ENCODE data around the gene TKTL1.

Gene TKTL1

DNA sequence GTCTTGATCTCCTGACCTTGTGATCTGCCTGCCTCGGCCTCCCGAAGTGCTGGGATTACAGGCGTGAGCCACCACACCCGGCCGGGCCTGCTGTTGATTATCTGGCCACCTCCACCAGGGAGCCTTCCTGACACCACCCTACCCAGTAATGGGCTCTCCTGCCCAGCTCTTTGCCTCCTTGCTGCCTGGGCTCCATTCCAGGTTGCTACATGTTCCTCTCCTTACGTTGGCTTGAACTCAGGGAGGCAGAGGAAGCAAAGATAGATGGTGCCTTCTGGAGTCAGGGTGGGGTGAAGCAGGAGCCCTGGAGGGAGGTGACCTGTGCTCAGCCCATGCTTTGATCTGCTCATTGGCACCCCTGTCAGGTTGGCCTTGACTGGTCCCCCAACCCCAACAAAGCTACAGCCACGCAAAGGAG lies 52.5 kb downstream of the TKTL1 start:
- DNase-seq, result peak; percentile 2

DNA sequence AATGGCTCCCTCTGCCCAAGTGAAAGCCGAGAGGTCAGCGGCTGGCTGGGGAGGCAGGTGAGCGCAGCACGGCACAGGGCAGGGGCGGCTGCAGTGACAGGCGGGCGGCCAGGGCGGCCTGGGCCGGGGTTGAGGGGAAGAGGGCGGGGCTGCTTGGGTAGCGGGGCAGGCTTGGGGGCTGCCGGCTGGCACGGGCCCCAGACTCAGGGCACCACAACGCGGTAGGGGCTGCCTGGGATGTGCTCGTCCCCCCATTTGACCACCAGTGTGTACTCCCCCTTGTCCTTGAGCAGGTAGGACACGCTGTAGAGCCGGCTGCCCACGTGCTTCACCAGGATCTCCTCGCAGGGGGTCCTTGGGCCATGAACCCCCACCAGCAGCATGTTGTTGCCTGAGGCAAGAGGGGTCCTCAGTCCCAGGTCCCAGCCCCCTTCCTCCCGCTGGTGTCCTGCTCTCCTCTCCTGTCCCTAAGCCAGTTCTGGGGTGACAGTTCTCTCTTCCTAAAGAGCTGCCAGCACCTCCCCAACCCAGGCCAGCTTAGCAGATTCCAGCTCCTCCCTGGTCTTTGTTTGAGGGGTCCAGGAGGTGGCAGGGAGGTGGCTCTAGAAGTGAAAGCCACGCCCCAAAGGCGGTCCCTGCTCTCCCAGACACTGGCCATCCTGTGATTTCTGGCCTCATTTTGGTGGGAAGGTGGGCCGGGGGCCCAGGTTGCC lies 53.2 kb downstream of the TKTL1 start:
- DNase-seq, result peak; percentile 1

DNA sequence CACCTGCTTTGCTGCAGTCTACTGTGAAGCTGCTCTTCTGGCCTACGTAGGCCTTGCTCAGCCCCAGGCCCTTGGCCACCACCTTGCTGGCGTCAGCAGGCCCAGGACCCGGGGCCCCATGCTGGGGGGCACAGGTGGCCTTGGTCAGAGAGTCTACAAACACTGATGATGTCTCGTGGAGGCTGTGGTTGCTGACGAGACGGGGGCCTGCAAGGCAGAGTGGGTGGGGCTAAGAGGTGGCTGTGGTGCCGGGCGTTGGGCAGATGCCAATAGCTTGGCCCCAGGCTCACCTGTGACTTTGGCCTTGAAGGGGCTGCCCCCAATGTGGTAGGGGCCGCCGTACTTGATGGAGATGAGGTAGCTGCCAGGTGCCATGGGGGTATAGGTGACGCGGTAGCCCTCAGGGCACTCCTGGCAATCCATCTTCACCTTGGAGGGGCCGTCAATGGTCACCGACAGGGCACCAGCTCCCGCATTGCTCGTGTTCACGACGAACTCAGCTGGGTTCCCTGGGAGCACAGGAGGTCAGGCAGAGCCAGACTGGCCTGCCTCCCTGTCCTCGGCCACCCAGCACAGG lies 53.9 kb downstream of the TKTL1 start:
- DNase-seq, result no peak

DNA sequence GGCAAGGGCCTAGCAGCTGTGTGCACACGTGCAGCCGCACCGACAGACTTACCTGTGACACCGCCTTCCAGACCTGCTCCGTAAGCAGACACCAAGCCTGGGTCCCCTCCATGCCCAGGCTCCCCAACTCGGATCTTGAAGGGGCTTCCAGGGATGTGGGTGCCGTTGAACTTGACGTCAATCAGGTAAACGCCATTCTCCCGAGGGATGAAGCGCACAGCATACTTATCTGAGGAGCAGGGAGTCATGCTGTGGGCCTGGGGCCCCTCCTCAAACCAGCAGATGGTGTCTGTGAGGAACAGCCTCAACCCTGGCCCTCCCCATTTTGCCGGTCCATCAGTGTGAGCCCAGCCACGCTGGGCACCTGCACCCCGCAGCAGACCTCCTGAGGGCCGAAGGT lies 54.4 kb downstream of the TKTL1 start:
- no peak for DNase-seq

DNA sequence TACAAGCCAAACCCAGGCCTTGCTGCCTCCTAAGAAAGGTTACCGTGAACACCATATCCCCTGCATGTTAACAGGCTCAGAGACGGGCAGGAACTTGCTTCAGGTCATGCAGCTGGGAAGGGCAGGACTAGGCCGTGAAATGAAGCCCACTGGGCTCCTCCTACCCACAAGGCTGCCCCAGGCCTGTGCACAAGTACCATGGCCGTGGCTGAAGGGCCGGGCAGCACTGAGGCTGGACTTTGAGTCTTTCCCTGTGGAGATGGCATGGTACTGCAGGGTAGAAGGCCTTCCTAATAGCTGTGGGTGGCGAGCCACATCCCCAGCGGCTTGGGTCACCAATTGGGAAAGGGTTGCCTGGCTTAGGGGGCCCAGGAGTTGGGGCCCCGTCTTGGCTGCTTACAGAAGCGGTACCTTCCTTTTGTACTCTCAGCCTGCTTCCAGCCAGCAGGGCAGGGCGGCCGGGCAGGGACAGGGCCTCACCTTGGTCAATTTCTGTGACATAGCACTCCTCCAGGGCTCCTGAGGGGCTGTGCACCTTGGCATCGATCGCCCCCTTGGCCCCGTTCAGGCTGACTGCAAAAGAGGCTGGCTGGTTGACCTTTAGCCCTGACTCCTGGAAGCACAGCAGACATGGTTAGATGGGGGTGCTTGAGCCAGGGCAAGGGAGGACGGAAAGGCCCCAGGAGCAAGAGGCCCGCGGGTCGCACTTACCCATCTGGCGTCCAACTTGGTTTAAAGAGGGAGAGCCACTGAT lies 55.0 kb downstream of the TKTL1 start:
- DNase-seq, result no peak

DNA sequence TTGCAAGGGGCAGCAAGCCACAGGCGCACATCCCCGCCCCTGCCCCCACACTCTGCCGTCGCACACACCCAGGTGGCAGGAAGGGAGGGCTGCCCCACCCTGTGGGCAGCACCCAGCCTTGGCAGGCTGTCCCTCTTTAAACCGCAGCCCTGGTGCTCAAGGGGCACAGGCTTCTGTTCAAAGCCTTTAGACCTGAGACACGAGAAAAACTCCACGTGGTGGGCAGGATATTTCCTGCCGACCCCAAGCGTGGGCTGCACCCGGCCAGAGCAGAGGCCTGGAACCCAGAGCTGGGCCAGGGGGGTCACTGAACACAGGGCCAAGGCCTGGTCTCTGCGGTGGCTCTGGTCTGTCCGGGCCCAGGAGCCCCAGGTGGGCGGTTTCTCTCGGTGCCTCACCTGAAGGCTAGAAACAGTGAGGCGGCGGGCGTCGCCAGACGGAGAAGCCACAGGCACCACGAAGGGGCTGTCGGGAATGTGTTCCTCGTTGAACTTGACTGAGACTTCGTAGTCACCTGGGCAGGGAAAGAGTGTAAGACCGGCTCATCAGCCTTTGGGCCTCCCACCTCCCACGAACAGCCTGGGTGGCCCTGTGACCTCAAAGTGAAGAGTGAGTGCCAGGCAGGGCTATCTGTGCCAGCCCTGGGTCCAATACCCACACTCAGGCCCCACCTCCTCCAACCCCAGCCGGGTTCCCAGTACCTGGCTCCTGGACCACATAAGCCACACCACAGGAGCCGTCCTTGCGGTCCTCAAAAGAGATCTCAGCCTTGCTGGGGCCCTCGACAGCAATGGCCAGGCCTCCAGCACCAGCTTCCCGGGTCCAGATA lies 55.8 kb downstream of the TKTL1 start:
- DNase-seq, result no peak

DNA sequence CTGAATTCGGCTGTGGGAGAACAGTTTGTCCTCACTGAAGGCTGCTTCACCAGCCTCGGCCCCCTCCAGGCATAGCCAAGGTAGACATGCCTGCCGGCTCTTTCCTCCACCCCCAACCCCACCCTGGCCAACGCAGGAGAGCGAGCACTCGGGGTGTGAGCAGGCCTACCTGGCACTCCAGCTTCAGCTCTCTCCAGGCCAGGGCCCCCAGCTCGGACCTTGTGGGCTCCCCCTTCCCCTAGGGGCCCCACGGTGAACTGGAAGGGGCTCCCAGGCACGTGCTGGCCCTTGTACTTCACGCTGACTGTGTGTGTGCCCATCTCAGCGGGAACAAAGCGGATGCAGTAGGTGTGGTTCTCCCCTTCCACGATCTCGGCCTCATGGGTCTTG lies 56.4 kb downstream of the TKTL1 start:
- DNase-seq, result no peak

DNA sequence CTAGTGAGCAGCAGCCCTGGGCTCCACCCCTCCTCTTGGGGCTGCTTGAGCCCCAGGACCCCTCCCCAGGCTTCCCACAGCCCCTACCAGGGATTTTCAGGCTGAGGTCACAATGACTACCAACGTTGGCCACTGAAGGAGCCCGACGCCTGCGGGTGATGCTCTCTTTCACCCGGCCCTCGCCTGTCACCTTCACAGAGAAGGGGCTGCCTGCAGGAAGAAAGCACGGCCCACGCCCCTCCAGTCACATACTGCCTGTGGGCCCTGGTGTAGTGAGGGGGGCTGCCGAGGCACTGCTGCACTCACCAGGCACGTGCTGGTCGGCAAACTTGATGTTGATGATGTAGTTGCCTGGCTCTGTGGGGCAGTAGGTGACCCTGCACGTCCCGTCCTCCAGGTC lies 56.9 kb downstream of the TKTL1 start:
- no peak for DNase-seq

DNA sequence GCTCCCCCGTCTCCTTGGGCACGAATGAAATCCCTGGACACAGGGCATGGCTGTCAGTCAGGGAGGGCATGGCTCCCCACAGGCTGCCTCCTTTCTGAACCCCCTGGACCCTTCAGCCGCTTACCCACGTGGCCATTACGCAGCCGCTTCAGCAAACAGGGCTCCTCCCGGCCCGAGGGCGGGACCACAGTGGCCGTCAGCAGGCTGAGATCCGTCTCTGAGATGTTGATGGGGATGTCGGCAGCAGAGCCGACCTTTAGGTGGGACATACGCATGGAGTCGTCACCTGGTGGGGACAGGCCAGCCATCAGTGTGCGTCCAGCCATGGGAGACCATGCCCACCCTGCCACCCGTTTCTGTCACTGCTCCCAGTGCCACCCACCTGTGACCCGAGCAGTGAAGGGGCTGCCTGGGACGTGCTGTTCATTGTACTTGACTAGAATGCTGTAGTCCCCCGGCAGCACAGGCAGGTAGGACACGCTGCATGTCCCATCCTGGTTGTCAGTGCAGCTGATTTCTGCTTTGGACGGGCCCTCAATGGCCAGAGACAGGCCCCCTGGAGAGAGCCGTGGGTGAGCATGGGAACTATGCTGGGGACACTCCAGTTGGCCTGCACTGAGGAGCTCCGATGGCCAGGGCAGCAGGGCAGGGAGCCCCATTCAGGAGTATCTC lies 57.7 kb downstream of the TKTL1 start:
- DNase-seq, result no peak

DNA sequence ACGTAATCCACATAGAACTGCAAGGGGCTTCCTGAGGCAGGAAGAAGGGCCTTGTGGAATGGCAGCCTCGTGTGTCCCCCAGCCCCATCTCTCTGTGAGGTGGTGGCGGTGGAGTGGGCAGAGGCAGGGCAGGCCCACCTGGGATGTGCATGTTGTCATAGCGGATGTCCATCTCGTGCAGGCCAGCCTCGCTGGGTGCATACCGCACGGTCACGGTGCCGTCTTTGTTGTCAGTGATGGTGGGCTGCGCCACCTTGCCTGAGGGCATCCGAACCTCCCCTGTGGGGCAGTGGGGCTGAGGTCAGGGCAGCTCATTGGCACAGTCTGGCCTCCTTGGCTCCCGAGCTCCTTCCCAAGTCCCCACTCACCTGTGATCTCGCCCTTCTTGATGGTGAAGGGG lies 58.4 kb downstream of the TKTL1 start:
- DNase-seq, result no peak

DNA sequence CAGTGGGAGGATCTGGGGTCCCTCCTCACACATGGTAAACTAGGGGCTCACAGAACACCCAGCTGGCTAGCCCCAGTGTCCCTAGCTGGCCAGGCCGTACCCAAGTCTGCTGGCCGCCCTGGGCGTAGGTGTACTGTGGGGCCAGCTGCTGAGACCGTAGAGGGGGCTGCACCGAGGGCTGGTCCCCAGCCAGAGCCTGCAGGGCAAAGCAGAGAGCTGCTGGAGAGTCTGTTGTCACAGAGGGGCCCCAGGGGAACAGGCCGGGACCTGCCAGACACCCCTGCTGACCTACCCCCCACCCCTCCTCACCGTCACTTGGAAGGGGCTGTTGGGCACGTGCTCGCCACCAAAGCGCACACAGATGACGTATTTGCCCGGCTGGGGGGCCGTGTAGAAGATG lies 58.9 kb downstream of the TKTL1 start:
- no peak for DNase-seq

DNA sequence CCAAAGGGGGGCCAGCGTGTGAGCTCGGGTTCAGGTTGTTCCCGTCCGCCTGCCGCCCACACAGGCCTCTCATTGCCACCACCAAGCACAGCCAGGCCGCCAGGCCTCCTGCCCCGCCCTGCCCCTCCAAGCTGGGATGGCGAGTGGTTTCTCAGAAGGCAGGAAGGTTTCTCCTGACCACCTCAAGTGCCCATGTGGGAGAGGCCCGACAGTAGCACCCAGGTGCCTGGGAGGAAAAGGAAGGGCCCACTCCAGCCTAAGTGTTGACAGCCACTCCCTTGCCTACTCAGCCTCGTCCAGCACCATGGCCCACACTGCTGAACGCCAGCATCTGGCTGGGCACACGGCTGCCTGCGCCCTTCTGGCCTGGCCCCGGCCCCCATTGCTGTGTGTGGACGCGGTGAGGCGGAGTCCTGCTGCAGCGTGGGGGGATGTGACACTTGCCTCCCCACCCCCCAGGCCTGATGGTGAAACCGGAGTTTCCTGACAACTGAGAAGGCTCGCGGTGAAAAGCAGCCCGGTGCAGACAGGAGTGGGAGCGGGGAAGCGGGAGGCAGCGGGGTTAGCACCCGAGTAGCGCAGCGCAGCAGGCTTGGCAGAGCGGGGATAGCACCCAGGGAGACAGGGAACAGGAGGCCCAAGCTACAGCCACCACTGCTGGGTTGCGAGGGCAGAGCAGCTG lies 59.6 kb downstream of the TKTL1 start:
- DNase-seq, result no peak

DNA sequence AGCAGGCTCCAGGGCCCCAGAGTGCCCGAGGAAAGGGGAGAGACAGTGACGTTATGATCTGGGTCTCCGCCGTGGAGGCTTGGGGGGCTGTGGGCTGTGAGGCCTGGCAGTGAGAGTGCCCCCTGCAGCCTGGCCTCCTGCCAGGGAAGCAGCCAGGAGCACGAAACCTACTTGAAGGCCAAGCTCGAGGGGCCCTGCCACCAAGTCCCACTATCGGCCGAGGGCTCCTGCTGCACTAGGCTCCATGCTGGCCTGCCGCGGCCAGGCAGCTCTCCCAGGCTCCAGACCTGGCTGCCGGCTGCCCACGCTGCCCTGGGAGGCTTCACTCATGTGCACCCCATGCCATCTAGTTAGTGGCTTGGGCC lies 60.2 kb downstream of the TKTL1 start:
- DNase-seq, result no peak

DNA sequence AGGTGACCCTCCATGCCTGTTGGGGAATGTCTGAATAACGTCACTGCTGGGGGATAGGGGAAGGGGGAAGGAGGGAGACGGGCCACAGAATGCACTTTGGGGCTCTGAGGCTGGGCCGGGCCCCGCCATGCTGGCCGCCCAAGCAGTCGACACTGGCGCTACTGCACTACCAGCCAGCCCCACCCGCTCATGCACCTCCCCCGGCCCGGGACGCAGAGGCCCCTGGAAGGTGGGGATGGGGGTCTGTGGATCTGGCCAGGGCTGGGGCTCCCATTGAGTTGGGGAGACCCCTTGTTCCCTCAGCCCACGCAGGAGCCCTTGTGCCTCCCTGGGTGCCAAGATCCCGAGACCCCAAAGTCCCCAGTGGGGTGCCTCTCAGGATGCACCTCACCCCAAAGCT lies 61.0 kb downstream of the TKTL1 start:
- no peak for DNase-seq

DNA sequence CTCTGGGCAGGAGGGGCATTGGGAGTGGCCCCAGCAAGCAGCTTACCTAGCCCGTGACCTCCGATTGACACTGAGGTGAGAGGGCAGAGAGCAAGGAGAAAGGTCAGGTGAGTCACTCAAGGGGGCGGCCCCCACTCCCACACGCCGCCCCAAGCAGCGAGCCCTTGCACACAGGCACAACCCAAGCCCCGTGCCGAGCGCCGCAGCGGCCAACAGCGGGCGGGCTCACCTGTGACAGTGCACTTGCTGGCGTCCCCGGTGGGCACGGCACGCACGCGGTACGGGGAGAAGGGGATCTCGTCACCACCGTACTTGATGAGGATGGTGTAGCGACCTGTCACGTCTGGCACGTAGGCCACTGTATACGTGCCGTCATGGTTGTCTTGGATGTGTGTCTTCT lies 61.6 kb downstream of the TKTL1 start:
- DNase-seq, result no peak

DNA sequence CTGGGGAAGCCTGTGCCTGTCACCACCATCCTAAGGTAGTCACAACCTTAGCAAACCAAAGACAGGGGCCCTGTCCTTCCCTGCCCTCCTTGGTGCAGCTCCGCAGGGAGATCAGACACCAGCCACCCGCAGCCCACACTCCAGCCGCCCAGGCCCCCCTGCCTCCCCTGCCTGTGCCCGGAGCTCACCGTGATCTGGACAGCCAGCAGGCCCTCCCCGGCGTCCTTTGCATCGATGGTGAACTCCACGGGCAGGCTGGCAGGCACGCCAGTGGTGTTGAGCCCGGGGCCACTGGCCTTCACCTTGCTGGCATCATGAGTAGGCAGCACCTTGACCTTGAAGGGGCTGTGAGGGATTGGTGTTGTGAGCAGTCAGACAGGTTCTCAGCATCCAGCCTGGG lies 62.4 kb downstream of the TKTL1 start:
- no peak for DNase-seq

DNA sequence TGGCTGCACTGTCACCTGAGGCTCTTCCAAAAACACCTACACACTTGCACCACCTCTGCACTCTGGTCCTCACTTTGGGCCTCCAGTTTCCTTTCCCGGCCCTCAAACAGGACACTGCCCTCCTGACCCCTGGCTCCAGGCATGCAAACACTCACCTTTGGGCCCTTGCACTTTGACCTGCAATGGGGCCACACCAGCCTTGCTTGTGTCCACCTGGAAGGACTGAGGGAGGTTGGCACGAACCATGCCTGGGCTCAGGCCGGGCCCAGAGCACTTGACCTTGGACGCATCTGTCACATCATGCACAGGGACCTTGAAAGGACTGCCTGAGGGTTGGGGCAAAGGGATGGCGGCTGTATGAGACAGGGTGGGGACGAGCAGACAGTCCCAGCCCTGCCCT lies 63.2 kb downstream of the TKTL1 start:
- no peak for DNase-seq

DNA sequence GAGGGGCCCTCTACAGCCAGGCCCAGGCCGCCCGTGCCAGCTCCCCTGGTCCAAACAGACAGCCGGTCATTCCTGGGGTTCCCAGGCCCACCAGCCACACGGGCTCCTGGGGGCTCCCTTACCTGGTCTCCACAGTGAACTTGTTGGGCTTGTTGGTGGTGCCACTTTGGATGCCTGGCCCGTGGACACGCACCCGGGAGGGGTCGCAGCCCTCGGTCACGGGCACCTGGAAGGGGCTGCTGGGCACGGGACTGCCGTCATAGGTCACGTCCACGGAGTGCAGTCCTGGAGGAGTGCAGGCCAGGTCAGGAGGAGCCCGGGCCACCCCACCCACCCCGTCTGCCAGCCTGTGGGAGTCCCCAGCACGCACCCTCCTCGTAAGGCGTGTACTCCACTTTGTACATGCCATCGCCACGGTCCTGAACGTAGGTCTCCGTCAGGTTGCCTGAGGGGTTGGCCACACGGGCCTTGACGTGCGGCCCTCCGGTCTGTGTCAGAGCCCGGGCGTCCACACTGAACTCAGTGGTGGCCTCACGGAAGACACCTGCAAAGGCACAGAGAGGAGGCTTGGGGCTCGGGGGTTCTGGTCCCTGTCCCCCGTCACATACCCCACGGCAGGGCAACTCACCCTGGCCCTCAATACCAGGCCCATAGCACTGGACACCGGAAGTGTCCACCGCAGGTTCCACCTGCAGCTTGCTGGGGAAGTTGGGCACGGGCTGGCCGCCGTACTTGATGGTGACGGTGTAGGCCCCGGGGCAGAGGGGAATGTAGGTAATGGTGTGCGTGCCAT lies 64.0 kb downstream of the TKTL1 start:
- DNase-seq, result no peak

DNA sequence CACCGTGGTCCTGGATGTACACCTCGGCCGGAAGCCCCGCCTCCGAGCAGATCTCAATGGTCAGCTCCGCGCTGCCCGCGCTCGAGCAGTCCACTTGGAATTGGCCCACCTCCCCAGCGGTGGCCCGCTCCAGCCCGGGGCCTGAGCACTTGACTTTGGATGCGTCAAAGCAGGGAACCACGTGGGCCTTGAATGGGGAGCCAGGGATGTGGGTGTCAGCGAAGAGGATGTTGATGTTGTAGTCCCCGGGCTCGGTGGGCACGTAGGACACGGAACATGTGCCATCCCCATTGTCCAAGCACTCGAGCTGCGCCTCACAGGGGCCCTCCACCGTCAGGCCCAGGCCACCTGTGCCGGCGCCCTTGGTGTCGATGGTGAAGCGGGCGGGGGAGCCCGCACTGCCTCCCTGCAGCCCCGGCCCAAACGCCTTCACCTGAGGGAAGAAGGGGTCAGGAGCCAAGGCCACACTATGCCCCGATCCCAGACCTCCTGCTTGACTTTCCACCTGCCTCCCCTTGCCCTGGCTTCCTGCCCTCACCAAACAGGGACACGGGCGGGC lies 64.6 kb downstream of the TKTL1 start:
- no peak for DNase-seq

DNA sequence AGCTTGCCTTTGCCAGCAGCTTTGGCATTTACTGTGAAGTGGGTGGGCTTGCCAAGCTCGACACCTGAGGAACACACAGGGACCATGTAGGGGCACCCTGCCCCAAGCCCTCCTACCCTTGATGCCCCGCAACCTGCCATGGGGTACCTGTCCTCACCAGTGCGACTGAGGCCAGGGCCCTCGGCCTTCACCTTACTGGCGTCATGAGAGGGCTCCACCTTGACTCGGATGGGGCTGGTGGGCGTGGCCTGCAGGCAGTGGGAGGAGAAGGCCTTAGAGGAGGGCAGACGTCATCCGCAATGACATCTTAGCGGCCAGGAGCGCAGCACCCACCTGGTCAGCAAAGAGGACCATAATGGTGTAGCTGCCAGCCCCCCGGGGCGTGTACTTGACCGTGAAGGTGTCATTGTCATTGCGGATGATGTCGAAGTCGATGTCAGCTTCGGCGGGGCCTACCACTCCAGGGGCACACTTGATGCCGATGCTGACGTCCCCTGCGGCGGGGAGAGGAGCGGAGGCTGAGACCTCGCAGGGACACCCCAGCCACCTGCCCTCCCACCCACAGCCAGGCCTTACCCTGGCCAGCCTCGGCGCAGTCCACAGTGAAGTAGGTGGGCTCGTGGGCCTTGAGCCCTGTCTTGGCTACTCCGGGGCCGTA lies 66.6 kb downstream of the TKTL1 start:
- DNase-seq, result no peak

Data from OCI-M1 (cell line).